ENCODE data around the gene ACSS3.
A peak's percentile ranks its signal among the peaks of the same experiment; 100 is the strongest.

ACSS3 gene

DNA sequence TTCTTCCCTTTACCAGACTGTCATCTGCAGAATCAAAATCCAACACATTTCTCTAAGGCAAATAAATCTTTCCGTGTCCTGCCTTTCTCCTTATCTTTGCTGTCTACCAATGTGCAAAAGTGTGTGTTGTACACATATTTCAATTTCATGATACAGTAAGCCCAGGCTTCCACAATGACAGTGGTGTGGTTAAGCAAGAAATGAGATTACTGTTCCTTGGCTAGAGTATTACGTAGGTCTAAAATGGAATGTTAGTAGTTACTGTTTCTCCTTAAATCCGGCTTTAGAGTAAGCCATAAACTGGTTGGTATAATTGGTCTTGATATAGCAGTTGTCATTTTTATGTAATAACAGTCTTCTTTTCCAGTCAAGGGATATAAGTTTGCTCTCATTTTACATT is 82.0 kb downstream of the ACSS3 start:
- Histone ChIP-seq H4K12ac (ENCODE audit: low read depth, low read length) (no peak overlapping the region), H2AK5ac (ENCODE audit: low read length) (no peak overlapping the region), H3K4me2 (ENCODE audit: low read length) (no peak overlapping the region), H2BK12ac (ENCODE audit: low read length) (no peak overlapping the region), H4K91ac (ENCODE audit: low read depth, low read length) (no peak overlapping the region), H3K23ac (ENCODE audit: low read length) (no peak overlapping the region), H3K9ac (ENCODE audit: low read length) (no peak overlapping the region), H3K9me3 (ENCODE audit: insufficient read depth, low read depth, low read length) (no peaks in the 10 kb centered on the region), H3K14ac (ENCODE audit: low read length) (no peak overlapping the region), H3K27ac (ENCODE audit: low read depth, low read length) (no peak overlapping the region), H3K27me3 (ENCODE audit: insufficient read depth, low read length) (no peaks in the 10 kb centered on the region), H3K79me2 (ENCODE audit: control insufficient read depth, insufficient read depth, low read length, poor library complexity) (no peaks in the 10 kb centered on the region), H4K8ac (ENCODE audit: low read depth, low read length) (no peak overlapping the region), H3K4me1 (ENCODE audit: control insufficient read depth in 1 of 2, insufficient read depth in 2 of 2, low read length in 2 of 2) (no peaks in the 10 kb centered on the region), H3K4ac (ENCODE audit: low read depth, low read length) (no peak overlapping the region), H3K4me3 (ENCODE audit: low read depth, low read length) (no peak overlapping the region), H2BK5ac (ENCODE audit: low read depth, low read length, poor library complexity) (no peak overlapping the region), H3K36me3 (ENCODE audit: control insufficient read depth in 1 of 2, insufficient read depth in 2 of 2, low read length in 2 of 2) (peaks cover 0 to 2% of the 10 kb centered on the region in 2 experiments), H2AFZ (ENCODE audit: insufficient read depth, low read length, poor library complexity) (no peak overlapping the region), H2BK120ac (ENCODE audit: insufficient read depth, low read length, poor library complexity) (no peak overlapping the region), H3K79me1 (ENCODE audit: low read length) (no peaks in the 10 kb centered on the region), H3K18ac (ENCODE audit: low read length) (no peak overlapping the region)
- DNase-seq = no peak
- no CpG with 5 or more reads among the region's 3 CpGs for WGBS (ENCODE audit: extremely low coverage, insufficient coverage, insufficient read length)

DNA sequence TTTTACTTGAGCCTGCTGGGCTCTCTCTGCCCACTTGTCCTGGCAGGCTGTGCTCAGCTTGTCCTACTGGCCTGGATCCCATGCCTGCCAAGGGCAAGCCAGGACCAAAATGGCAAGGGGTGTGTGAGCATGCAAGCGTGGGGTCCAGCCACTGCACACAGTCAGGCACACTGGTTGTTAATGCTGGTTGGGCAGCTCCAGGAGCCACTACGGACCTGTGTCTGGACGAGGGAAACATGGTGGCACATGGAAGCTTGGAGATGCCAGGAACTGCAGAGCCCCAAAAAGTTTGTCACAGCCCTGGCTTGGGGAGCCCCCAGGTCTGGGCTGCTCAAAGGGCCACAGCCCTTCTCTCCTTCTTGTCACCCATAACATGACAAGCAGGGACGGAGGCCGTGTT is 83.8 kb downstream of the ACSS3 start:
- Histone ChIP-seq H3K18ac (ENCODE audit: low read length) (no peak overlapping the region), H3K79me1 (ENCODE audit: low read length) (no peaks in the 10 kb centered on the region), H3K4ac (ENCODE audit: low read depth, low read length) (no peak overlapping the region)

DNA sequence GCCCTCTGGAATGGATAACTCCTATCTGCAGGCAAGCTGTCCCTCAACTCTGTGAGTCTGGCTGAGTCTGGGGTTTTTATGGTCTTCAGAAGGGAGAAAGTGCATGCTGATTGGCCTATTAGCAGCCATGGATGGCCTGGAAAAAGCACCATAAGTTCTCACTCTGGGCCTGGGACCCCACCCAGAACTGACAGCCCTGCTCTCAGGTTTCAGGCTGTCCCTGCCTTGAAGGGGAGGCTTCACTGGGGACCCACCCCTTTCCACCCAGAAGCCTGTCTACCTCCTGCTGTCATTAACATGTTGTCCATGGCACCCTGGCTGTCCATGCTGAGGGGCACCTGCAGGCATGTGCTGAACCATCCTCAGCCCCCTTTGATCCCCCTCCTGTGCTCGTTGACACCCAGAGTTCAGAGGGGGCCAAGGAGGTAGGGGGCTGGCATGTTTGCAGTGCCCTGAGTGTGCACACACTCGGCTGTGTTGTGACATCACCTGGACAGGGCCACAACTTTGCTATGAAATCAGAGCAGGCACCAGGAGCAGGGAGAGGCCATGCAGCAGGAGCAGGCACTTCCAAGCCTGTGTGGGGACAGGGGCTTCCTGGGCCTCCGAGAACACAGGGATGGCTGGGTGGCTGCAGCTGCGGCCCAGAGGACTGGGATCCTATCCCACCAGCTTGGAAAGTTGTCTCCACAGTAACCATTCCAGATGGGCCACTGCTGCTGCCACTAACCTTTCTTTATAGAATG is 84.7 kb downstream of the ACSS3 start:
- no CpG with 5 or more reads among the region's 4 CpGs for WGBS (ENCODE audit: extremely low coverage, insufficient coverage, insufficient read length)

More for the DNA sequence above, 83.8 kb downstream of the ACSS3 start:
- H3K14ac ChIP-seq (ENCODE audit: low read length) = no peak overlapping the region
- H3K4me2 ChIP-seq (ENCODE audit: low read length) = no peak overlapping the region
- no peak overlapping the region for H2BK120ac ChIP-seq (ENCODE audit: insufficient read depth, low read length, poor library complexity)
- no peaks in the 10 kb centered on the region for H3K79me2 ChIP-seq (ENCODE audit: control insufficient read depth, insufficient read depth, low read length, poor library complexity)
- no peak for DNase-seq
- peaks cover 0 to 2% of the 10 kb centered on the region in 2 experiments for H3K36me3 ChIP-seq (ENCODE audit: control insufficient read depth in 1 of 2, insufficient read depth in 2 of 2, low read length in 2 of 2)
- no peak overlapping the region for H3K4me3 ChIP-seq (ENCODE audit: low read depth, low read length)
- no peak overlapping the region for H2AFZ ChIP-seq (ENCODE audit: insufficient read depth, low read length, poor library complexity)
- H2BK5ac ChIP-seq (ENCODE audit: low read depth, low read length, poor library complexity) = no peak overlapping the region
- peak overlapping the region; percentile 16 for H4K8ac ChIP-seq (ENCODE audit: low read depth, low read length)
- H3K23ac ChIP-seq (ENCODE audit: low read length) = no peak overlapping the region
- H3K4me1 ChIP-seq (ENCODE audit: control insufficient read depth in 1 of 2, insufficient read depth in 2 of 2, low read length in 2 of 2) = no peaks in the 10 kb centered on the region
- no peak overlapping the region for H4K91ac ChIP-seq (ENCODE audit: low read depth, low read length)
- H2BK12ac ChIP-seq (ENCODE audit: low read length) = no peak overlapping the region
- no CpG with 5 or more reads among the region's 5 CpGs for WGBS (ENCODE audit: extremely low coverage, insufficient coverage, insufficient read length)
- no peak overlapping the region for H3K27ac ChIP-seq (ENCODE audit: low read depth, low read length)
- H2AK5ac ChIP-seq (ENCODE audit: low read length) = no peak overlapping the region
- no peak overlapping the region for H4K12ac ChIP-seq (ENCODE audit: low read depth, low read length)
- H3K9ac ChIP-seq (ENCODE audit: low read length) = no peak overlapping the region
- no peaks in the 10 kb centered on the region for H3K9me3 ChIP-seq (ENCODE audit: insufficient read depth, low read depth, low read length)
- H3K27me3 ChIP-seq (ENCODE audit: insufficient read depth, low read length) = no peaks in the 10 kb centered on the region

DNA sequence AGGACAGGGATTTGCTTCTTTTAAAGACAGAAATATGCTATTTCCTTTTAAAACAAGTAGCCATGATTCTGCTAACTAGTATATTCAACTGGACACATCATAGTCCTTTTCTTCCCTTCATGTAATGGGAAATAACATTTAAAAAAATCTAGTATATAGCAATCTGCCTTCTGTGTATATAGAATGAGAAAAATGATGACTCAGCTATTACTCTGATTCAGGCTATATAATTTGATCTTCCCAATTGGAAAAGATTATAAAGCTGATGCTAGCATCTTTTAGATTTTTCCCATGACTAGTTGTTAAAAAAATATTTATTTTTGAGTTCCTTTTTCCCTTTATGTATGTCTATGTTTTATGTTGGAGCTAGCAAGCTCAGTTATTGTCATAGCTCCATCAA is 86.9 kb downstream of the ACSS3 start:
- no peak overlapping the region for H4K12ac ChIP-seq (ENCODE audit: low read depth, low read length)
- H3K4ac ChIP-seq (ENCODE audit: low read depth, low read length) = no peak overlapping the region

More for the DNA sequence above, 84.7 kb downstream of the ACSS3 start:
- Histone ChIP-seq H4K91ac (ENCODE audit: low read depth, low read length) (no peak overlapping the region), H3K18ac (ENCODE audit: low read length) (no peak overlapping the region), H2BK120ac (ENCODE audit: insufficient read depth, low read length, poor library complexity) (no peak overlapping the region), H3K9ac (ENCODE audit: low read length) (no peak overlapping the region), H3K4me1 (ENCODE audit: control insufficient read depth in 1 of 2, insufficient read depth in 2 of 2, low read length in 2 of 2) (peaks cover 2 to 3% of the 10 kb centered on the region in 2 experiments), H3K79me2 (ENCODE audit: control insufficient read depth, insufficient read depth, low read length, poor library complexity) (no peaks in the 10 kb centered on the region), H3K79me1 (ENCODE audit: low read length) (peaks cover 2% of the 10 kb centered on the region), H2AK5ac (ENCODE audit: low read length) (no peak overlapping the region), H3K4me2 (ENCODE audit: low read length) (no peak overlapping the region), H3K23ac (ENCODE audit: low read length) (no peak overlapping the region), H3K4me3 (ENCODE audit: low read depth, low read length) (no peak overlapping the region), H3K14ac (ENCODE audit: low read length) (no peak overlapping the region), H3K27me3 (ENCODE audit: insufficient read depth, low read length) (no peaks in the 10 kb centered on the region), H2AFZ (ENCODE audit: insufficient read depth, low read length, poor library complexity) (no peak overlapping the region), H2BK5ac (ENCODE audit: low read depth, low read length, poor library complexity) (no peak overlapping the region), H4K12ac (ENCODE audit: low read depth, low read length) (no peak overlapping the region), H3K27ac (ENCODE audit: low read depth, low read length) (no peak overlapping the region), H3K36me3 (ENCODE audit: control insufficient read depth in 1 of 2, insufficient read depth in 2 of 2, low read length in 2 of 2) (peaks cover 0 to 2% of the 10 kb centered on the region in 2 experiments), H4K8ac (ENCODE audit: low read depth, low read length) (no peak overlapping the region), H2BK12ac (ENCODE audit: low read length) (no peak overlapping the region), H3K4ac (ENCODE audit: low read depth, low read length) (no peak overlapping the region), H3K9me3 (ENCODE audit: insufficient read depth, low read depth, low read length) (no peaks in the 10 kb centered on the region)
- no peak for DNase-seq

More for the DNA sequence above, 86.9 kb downstream of the ACSS3 start:
- Histone ChIP-seq H2BK12ac (ENCODE audit: low read length) (no peak overlapping the region), H2AK5ac (ENCODE audit: low read length) (no peak overlapping the region), H3K79me2 (ENCODE audit: control insufficient read depth, insufficient read depth, low read length, poor library complexity) (no peaks in the 10 kb centered on the region), H3K27me3 (ENCODE audit: insufficient read depth, low read length) (no peaks in the 10 kb centered on the region), H2BK120ac (ENCODE audit: insufficient read depth, low read length, poor library complexity) (no peak overlapping the region), H2BK5ac (ENCODE audit: low read depth, low read length, poor library complexity) (no peak overlapping the region), H3K14ac (ENCODE audit: low read length) (no peak overlapping the region), H3K4me3 (ENCODE audit: low read depth, low read length) (no peak overlapping the region), H3K18ac (ENCODE audit: low read length) (no peak overlapping the region), H3K23ac (ENCODE audit: low read length) (no peak overlapping the region), H3K9ac (ENCODE audit: low read length) (no peak overlapping the region), H3K27ac (ENCODE audit: low read depth, low read length) (no peak overlapping the region), H3K36me3 (ENCODE audit: control insufficient read depth in 1 of 2, insufficient read depth in 2 of 2, low read length in 2 of 2) (peaks cover 0 to 2% of the 10 kb centered on the region in 2 experiments), H2AFZ (ENCODE audit: insufficient read depth, low read length, poor library complexity) (no peak overlapping the region), H3K9me3 (ENCODE audit: insufficient read depth, low read depth, low read length) (no peaks in the 10 kb centered on the region), H3K4me2 (ENCODE audit: low read length) (no peak overlapping the region), H4K91ac (ENCODE audit: low read depth, low read length) (no peak overlapping the region), H3K4me1 (ENCODE audit: control insufficient read depth in 1 of 2, insufficient read depth in 2 of 2, low read length in 2 of 2) (peaks cover 3% of the 10 kb centered on the region in 2 experiments), H4K8ac (ENCODE audit: low read depth, low read length) (no peak overlapping the region), H3K79me1 (ENCODE audit: low read length) (peaks cover 2% of the 10 kb centered on the region)
- no peak for DNase-seq
